ENCODE data around the gene PHETA2. TPM values are rescaled to one million over a fixed set of nuclear protein-coding genes. Genes with fewer than 3 reads are reported as not detected.

The PHETA2 gene
- total and polyA plus RNA-seq, 2 of the 13 experiments (the other 11 are each of a cell fraction or from before 2014, with no cell fraction given) = 0.07 TPM; not detected in 1

- TF ChIP-seq AFF4 (CRISPR knock-in tag; IDR thresholded peaks at IDR 0.05) = no peak
- 0 out of 2 replicates have a peak, but pooled peaks have one; percentile 55 for TF ChIP-seq TP53 (CRISPR knock-in tag; conservative IDR thresholded peaks at IDR 0.05)
- peak; percentile 72 for TF ChIP-seq ZNF335 (CRISPR knock-in tag; IDR thresholded peaks at IDR 0.05)
- TF ChIP-seq SIX1 (CRISPR knock-in tag; IDR thresholded peaks at IDR 0.05; ENCODE audit: borderline replicate concordance) = peak; percentile 87
- no peak for TF ChIP-seq POLR2AphosphoS2 (IDR thresholded peaks at IDR 0.05; ENCODE audit: low read depth, low read length)
- peak; percentile 75; the same call in 1 of the 2 replicates for TF ChIP-seq AKAP8 (CRISPR knock-in tag; IDR thresholded peaks at IDR 0.05)
- peak; percentile 99 for TF ChIP-seq ZNF687 (CRISPR knock-in tag; IDR thresholded peaks at IDR 0.05)
- TF ChIP-seq CENPBD1 (CRISPR knock-in tag; IDR thresholded peaks at IDR 0.05; ENCODE audit: borderline replicate concordance, low read depth) = no peak
- peak; percentile 91 for TF ChIP-seq HINFP (CRISPR knock-in tag; IDR thresholded peaks at IDR 0.05; ENCODE audit: low read depth)
- TF ChIP-seq ZNF703 (CRISPR knock-in tag; IDR thresholded peaks at IDR 0.05; ENCODE audit: borderline replicate concordance) = no peak
- no peak; the same call in 1 of the 2 replicates for TF ChIP-seq ELF3 (CRISPR knock-in tag; IDR thresholded peaks at IDR 0.05)
- TF ChIP-seq BRF2 (CRISPR knock-in tag; IDR thresholded peaks at IDR 0.05) = peak; percentile 77; the same call in 1 of the 2 replicates
- no peak for TF ChIP-seq ONECUT2 (CRISPR knock-in tag; IDR thresholded peaks at IDR 0.05)
- 0 out of 2 replicates have a peak, but pooled peaks have one; percentile 36 for TF ChIP-seq ZNF850 (CRISPR knock-in tag; conservative IDR thresholded peaks at IDR 0.05)
- peak; percentile 83; the same call in 1 of the 2 replicates for TF ChIP-seq CAMTA2 (CRISPR knock-in tag; IDR thresholded peaks at IDR 0.05; ENCODE audit: borderline replicate concordance)
Observed at GRCh38 chr22:42070517-42071422, 3.3 kb upstream of the PHETA2 start, which contains the start of gene NAGA (continued).
